ENCODE data around the gene NKAIN4. TPM values are rescaled to one million over a fixed set of nuclear protein-coding genes. Genes with fewer than 3 reads are reported as not detected.
A peak's percentile ranks its signal among the peaks of the same experiment; 100 is the strongest.
"Not testable (repeated sequence)": the region's sequence is repeated elsewhere in the genome, so short reads cannot be mapped to it uniquely, and the experiment has no call there.

NKAIN4 gene
- polyA plus RNA-seq, 1 donor: 20.7 TPM

DNA sequence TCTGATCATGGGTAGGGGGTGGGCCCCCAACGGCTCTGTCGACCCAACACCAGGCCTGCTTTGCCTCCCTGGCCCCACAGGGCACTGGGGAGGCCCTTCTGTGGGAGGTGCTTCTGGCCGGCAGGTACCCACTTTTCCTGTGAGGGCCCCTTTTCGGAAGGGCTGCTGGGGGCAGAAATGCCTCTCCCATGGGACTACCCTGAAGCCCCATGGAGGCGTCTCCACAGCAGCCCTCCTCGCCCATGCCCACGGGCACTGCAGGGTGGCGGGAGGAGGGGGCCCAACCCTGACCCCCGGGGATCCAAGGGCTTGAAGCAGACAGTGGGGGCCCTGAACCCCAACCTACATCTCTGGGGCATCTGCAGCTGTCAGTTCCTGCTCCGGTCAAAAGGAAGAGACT lies 16.2 kb downstream of the NKAIN4 start:
- DNase-seq: no peak

DNA sequence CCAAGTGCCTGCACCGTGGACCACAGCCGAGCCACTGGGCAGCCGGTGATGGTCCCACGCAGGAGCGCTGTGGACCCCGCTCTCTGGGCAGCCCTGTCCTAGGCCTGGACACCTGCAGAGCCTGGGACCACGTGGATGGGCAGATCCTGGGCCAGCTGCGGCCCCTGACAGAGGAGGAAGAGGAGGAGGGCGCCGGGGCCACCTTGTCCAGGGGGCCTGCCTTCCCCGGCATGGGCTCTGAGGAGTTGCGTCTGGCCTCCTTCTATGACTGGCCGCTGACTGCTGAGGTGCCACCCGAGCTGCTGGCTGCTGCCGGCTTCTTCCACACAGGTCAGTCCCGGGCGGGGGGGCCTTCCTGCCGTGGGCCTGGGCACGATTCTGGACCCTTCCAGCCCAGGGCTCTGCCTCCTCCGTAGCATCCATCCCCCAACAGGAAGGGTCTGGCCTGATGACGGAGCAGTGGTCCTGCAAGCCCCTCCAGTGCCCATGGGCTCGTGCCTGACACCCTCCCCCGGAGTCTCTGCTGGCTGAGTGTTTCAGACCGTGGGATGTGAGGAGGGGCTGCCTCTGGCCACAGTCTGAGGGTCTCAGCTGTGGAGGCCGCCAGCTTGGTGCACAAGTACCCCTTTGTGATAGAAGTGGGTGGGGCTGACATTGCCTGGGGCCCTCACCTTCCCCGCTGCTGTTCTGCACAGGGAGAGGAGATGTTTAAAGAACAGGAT lies 18.0 kb downstream of the NKAIN4 start:
- DNase-seq: no peak

- DNase-seq: no peak
Observed at GRCh38 chr20:63235399-63235983, 18.8 kb downstream of the NKAIN4 start, which contains the start of gene BIRC7. TSS of gene BIRC7 (plus strand) at chr20:63235905. CDS start at chr20:63236097, 192 bp downstream.

GRCh38 chr20:63234693-63235398 lies 19.4 kb downstream of the NKAIN4 start:
- no peak for DNase-seq

- no peak for DNase-seq
Observed at GRCh38 chr20:63233924-63234323, 20.3 kb downstream of the NKAIN4 start.

DNA sequence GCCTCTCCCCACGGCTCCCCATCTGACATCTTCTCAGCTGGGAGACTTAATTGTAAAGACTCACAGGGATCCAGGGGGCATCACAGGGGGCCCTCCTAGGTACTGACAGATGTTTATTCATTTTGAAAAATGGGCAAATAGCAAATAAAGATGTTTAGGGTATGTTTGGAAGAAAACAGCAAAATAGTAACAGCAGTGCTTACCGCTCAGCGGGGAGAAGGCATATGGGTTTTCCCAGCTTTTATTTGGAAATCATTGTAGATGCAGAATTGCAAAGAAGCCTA lies 21.3 kb downstream of the NKAIN4 start:
- DNase-seq: no peak

GRCh38 chr20:63232235-63233060 lies 21.8 kb downstream of the NKAIN4 start:
- no peak for DNase-seq

GRCh38 chr20:63230800-63231268 lies 23.4 kb downstream of the NKAIN4 start:
- peak; percentile 61 for DNase-seq

- no peak for DNase-seq
Observed at GRCh38 chr20:63228806-63229205, 25.5 kb downstream of the NKAIN4 start.

DNA sequence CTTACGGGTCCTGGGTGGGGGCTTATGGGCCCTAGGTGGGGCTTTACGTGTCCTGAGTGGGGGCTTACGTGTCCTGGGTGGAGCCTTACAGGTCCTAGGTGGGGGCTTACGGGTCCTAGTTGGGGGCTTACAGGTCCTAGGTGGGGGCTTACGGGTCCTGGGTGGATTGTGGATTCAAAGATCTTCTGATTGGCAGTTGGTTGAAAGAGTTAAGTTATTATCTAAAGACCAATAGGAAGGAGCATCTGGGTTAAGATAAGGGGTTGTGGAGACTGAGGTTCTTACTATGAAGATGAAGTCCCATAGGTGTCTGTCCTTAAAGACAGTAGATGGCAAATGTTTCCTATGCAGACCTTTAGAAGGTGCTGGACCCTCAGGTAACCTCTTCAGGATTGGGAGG lies 27.0 kb downstream of the NKAIN4 start:
- no peak for DNase-seq

- no peak for DNase-seq
Observed at GRCh38 chr20:63226042-63226943, 28.0 kb downstream of the NKAIN4 start.

DNA sequence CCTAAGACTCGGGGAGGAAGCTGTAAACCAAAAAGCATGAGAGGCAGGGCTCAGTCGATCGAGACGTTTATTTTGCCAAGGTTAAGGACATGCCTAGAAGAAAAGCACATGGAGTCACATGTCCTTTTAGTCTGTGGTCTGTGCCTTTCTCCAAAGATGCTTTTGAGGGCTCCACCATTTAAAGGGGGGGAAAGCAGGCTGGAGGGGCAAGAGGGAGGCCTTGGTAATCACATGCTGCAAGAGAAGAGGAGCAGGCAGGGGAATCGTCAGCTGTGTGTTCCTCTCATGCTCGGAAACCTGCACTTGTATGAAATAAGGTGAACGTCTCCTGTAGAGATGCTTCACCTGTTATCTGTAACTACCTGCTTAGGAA lies 29.2 kb downstream of the NKAIN4 start:
- DNase-seq: no peak

DNA sequence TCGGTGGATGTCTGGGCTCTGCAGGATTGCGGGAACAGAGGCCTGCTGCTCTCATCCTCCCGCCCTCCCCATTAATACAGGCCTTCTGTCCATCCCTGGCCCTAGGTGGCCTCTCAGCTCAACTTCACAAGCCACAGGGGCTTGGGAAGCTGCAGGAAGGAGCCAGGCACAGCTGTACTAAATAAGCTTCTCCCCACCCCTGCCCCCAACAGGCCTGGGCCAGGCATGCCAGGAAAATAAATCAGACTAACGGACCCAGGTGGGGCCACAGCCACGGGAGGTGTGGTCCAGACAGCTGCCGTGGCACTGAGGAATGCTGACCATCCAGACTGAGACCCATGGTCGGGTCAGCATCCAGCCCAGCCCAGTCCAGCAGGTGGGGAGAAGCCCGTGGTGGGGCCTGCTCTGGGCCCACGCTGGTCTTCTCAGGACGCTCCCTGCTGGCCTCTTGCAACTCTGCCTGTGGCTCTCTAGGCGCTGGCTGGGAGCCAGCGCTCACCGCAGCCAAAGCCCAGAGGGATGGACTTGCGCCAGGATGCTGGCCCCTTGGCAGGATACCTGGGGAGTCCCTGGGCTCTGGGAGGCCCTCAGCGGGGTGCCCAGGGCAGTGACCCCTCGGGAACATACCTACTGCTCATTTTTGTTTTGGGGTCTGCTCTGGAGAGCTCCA lies 29.7 kb downstream of the NKAIN4 start:
- no peak for DNase-seq

- no peak for DNase-seq
Observed at GRCh38 chr20:63223826-63224207, 30.4 kb downstream of the NKAIN4 start.

GRCh38 chr20:63223121-63223825 lies 31.0 kb downstream of the NKAIN4 start:
- no peak for DNase-seq

DNA sequence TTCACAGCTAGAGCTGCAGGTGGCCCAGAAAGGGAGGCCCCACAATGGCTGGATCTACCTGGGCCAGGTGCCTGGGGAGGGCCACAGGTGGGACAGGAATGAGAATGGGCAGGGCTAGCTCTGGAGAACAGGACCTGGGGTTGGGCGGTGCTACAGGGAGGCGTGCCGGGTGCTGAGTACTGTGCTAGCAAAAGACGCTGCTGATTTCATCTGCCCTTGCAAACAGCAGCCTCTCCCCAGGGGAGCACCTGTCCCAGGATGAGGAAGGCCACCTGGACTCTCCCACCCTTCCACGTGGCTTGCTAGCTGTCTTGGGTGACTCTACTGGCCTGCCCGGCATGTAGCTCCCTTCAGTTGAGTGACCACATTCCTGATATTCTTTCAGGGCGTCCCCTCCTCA lies 31.7 kb downstream of the NKAIN4 start:
- DNase-seq: no peak

DNA sequence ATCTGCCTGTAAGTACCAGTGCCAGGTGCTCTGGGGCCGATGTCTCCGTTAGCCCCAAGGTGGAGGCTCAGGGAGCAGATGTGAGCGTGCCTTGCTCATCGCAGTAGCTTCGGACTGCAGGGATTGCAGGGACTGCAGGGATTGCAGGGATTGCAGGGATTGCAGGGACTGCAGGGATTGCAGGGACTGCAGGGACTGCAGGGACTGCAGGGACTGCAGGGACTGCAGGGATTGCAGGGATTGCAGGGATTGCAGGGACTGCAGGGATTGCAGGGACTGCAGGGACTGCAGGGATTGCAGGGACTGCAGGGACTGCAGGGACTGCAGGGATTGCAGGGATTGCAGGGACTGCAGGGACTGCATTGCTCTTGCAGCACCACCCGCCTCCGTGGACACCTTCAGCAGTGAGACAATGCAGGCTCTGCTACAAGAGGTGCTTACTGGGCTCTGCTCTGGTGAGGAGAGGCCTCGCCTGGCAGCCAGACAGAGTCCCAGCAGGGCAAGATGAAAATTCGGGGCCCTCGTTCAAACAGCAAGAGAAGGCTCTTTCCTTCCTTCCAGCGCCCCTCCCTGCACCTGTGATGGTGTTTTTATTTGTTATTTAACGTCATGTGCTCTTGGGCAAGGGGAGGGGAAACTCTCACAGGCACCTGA lies 32.7 kb downstream of the NKAIN4 start:
- not testable (repeated sequence) for DNase-seq

DNA sequence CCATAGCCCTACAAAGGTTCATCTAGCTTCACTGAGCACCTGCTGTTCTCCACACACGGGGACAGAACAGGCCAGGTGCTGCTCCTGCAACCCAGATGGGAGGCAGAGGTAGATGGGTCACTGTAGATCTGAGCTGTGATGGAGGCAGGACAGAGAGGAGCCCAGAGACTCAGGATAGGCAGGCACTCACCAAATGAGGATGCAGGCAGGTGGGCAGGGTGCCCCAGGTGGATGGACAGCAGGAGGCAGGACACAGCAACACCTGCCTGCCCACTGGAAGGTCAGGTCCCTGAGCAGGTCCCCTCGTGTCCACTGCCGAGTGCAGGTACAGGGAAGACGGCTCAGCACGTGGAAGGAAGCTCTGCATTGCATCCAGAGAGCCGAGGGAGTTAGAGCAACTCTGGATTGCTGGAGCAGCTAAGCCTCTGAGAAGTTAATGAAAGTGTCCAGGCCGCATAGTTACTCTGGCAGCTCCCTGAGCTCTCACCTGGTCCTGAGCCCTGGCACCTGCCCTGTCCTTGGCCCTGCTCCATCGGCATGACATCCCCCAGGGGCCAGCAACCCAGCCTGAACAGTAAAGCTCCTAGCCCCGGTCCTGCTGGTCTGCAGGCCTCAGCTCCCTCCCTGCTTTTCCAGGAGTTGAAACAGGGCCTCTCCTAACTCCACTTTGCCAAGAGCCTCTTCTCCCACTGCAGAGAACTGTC lies 33.4 kb downstream of the NKAIN4 start:
- DNase-seq: no peak
